SU-DHL-6 (cell line): ENCODE data around the gene ZNF227.

Source experiments
- EZH2phosphoT487 ChIP-seq: fragments of 200-600 bp; sonication (generic), shearing (Covaris generic); conservative IDR thresholded peaks from 2 replicates; pipeline ENCODE4 v1.6.1; 2018; ENCODE audit warnings: mild to moderate bottlenecking, antibody characterized with exemption, low read length, moderate library complexity, mixed read lengths
- TF ChIP-seq, protein P1 (sequence below): fragments of 200-600 bp; sonication (generic); IDR thresholded peaks from one replicate; pipeline ENCODE4 v1.5.1; 2017; ENCODE audit warnings: antibody characterized with exemption, mild to moderate bottlenecking, low read length, moderate library complexity; ENCODE audit not compliant: insufficient read depth, poor library complexity, severe bottlenecking

DNA sequence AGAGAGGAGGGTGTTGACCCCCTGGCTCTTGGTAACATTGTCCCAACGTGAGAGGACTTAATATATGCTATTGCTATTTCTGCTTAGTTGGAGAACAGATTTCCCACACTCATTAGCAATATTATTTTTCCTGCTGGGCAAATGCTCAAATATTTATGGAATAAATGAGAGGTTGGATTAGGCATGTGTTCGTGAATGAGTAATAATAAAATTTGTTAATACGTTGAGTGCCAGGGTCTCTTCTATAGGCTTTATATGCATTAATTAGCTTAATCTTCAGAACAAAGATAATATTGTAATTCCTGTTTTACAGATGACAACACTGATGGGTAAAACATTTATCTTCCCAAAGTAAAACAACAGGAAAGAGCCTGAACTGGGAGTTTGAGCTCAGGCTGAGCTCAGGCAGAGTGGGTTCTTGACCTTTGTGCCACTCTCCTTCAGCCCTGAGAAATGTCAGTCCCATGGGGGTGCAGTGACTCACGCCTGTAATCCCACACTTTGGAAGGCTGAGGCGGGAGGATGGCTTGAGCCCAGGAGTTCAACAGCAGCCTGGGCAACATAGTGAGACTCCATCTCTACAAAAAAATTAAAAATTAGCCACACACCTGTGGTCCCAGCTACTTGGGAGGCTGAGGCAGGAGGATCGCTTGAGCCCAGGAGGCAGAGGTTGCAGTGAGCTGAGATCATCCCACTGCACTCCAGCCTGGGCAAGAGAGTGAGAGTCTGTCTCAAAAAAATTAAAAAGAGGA is 48.5 kb downstream of the ZNF227 start:
- TF ChIP-seq, protein P1, sequence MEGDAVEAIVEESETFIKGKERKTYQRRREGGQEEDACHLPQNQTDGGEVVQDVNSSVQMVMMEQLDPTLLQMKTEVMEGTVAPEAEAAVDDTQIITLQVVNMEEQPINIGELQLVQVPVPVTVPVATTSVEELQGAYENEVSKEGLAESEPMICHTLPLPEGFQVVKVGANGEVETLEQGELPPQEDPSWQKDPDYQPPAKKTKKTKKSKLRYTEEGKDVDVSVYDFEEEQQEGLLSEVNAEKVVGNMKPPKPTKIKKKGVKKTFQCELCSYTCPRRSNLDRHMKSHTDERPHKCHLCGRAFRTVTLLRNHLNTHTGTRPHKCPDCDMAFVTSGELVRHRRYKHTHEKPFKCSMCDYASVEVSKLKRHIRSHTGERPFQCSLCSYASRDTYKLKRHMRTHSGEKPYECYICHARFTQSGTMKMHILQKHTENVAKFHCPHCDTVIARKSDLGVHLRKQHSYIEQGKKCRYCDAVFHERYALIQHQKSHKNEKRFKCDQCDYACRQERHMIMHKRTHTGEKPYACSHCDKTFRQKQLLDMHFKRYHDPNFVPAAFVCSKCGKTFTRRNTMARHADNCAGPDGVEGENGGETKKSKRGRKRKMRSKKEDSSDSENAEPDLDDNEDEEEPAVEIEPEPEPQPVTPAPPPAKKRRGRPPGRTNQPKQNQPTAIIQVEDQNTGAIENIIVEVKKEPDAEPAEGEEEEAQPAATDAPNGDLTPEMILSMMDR = no peak
- TF ChIP-seq EZH2phosphoT487 = no peak
